Activated CD4-positive, alpha-beta T cell treated with anti-CD3 and anti-CD28 coated beads, Interleukin-2, amount 10 ng/mL, durations not matched to agents 24 days and 14 days (primary cell): Measurements from ENCODE around the gene CREG2. TPM values are rescaled to one million over a fixed set of nuclear protein-coding genes. Genes with fewer than 3 reads are reported as not detected.
"Not testable (repeated sequence)": the region's sequence is repeated elsewhere in the genome, so short reads cannot be mapped to it uniquely, and the experiment has no call there.

Source experiments
- DNase-seq: peaks from one replicate; pipeline ENCODE4 v3.0.0; 2022
- H3K27ac Mint-ChIP-seq: one replicate; pipeline ENCODE4 v1.8.0; 2022; ENCODE audit warnings: mild to moderate bottlenecking, mixed read lengths
- H3K27me3 Mint-ChIP-seq: one replicate; pipeline ENCODE4 v1.8.0; 2022; ENCODE audit warnings: mixed read lengths
- H3K36me3 Mint-ChIP-seq: one replicate; pipeline ENCODE4 v1.8.0; 2022; ENCODE audit warnings: low read depth, mild to moderate bottlenecking, mixed read lengths
- H3K4me1 Mint-ChIP-seq: one replicate; pipeline ENCODE4 v1.8.0; 2021; ENCODE audit warnings: mixed read lengths
- H3K4me3 Mint-ChIP-seq: one replicate; pipeline ENCODE4 v1.8.0; 2022; ENCODE audit warnings: mild to moderate bottlenecking, moderate library complexity, mixed read lengths
- H3K9me3 Mint-ChIP-seq: one replicate; pipeline ENCODE4 v1.8.0; 2021; ENCODE audit warnings: mixed read lengths
- intact Hi-C: fragments of 100-400 bp; cut with micrococcal nuclease; formaldehyde crosslinking; loops from one replicate; pipeline ENCODE4 v1.15.1; 2023
- total RNA-seq: library from RNA; stranded (reverse); gene quantifications from 2 replicates; pipeline ENCODE4 v1.2.3, GENCODE V29; 2022

Gene CREG2
- total RNA-seq, 1 donor from 2014 or later, result not detected

- Mint-ChIP-seq H3K4me1 (peaks cover 26% of the 10 kb centered on the region), H3K36me3 (no peaks in the 10 kb centered on the region), H3K9me3 (no peaks in the 10 kb centered on the region), H3K27ac (no peak overlapping the region), H3K4me3 (no peak overlapping the region), H3K27me3 (peaks cover 5% of the 10 kb centered on the region)
- peak; percentile 80 for DNase-seq
- intact Hi-C loops, result loop anchor here (5.0 kb wide), 4 partner anchors 34 to 491 kb away; partner anchors contain the start of genes CREG2 and RNF149
These were observed 45.9 kb downstream of the CREG2 start for GRCh38 chr2:101341421-101341820.

GRCh38 chr2:101340141-101340551 is 47.2 kb downstream of the CREG2 start:
- DNase-seq, result no peak
- Mint-ChIP-seq H3K27ac (peak overlapping the region; percentile 18), H3K36me3 (no peaks in the 10 kb centered on the region), H3K4me1 (peaks cover 26% of the 10 kb centered on the region), H3K9me3 (no peaks in the 10 kb centered on the region), H3K4me3 (peak overlapping the region; percentile 2), H3K27me3 (peaks cover 5% of the 10 kb centered on the region)
- intact Hi-C loops, result loop anchor here (5.0 kb wide), 4 partner anchors 33 to 492 kb away; partner anchors contain the start of genes CREG2 and RNF149

- DNase-seq, result no peak
- Mint-ChIP-seq H3K9me3 (no peaks in the 10 kb centered on the region), H3K36me3 (no peaks in the 10 kb centered on the region), H3K4me3 (no peak overlapping the region), H3K27ac (no peak overlapping the region), H3K27me3 (peaks cover 5% of the 10 kb centered on the region), H3K4me1 (peaks cover 26% of the 10 kb centered on the region)
- intact Hi-C loops, result no loop called here
These were observed 47.9 kb downstream of the CREG2 start for GRCh38 chr2:101339266-101339880.

GRCh38 chr2:101337877-101338276 is 49.4 kb downstream of the CREG2 start:
- Mint-ChIP-seq H3K27ac (no peak overlapping the region), H3K4me1 (peaks cover 31% of the 10 kb centered on the region), H3K27me3 (peaks cover 3% of the 10 kb centered on the region), H3K4me3 (no peak overlapping the region), H3K9me3 (no peaks in the 10 kb centered on the region), H3K36me3 (no peaks in the 10 kb centered on the region)
- DNase-seq, result no peak
- intact Hi-C loops, result no loop called here

- DNase-seq, result no peak
- intact Hi-C loops, result no loop called here
- Mint-ChIP-seq H3K4me1 (peaks cover 27% of the 10 kb centered on the region), H3K4me3 (no peak overlapping the region), H3K9me3 (no peaks in the 10 kb centered on the region), H3K36me3 (no peaks in the 10 kb centered on the region), H3K27ac (no peak overlapping the region), H3K27me3 (peaks cover 3% of the 10 kb centered on the region)
These were observed 54.2 kb downstream of the CREG2 start for GRCh38 chr2:101332885-101333766.

GRCh38 chr2:101331202-101331601 is 56.1 kb downstream of the CREG2 start:
- no peak for DNase-seq
- Mint-ChIP-seq H3K4me1 (peaks cover 27% of the 10 kb centered on the region), H3K27me3 (no peaks in the 10 kb centered on the region), H3K27ac (no peak overlapping the region), H3K36me3 (no peaks in the 10 kb centered on the region), H3K9me3 (no peaks in the 10 kb centered on the region), H3K4me3 (no peak overlapping the region)
- intact Hi-C loops, result no loop called here

GRCh38 chr2:101330253-101330933 is 56.9 kb downstream of the CREG2 start:
- Mint-ChIP-seq H3K27ac (peak overlapping the region; percentile 67), H3K4me3 (peak overlapping the region; percentile 9), H3K4me1 (peaks cover 27% of the 10 kb centered on the region), H3K27me3 (no peaks in the 10 kb centered on the region), H3K36me3 (no peaks in the 10 kb centered on the region), H3K9me3 (no peaks in the 10 kb centered on the region)
- peak; percentile 79 for DNase-seq
- intact Hi-C loops, result no loop called here

GRCh38 chr2:101329026-101329425 is 58.3 kb downstream of the CREG2 start:
- H3K4me1 Mint-ChIP-seq, result peaks cover 27% of the 10 kb centered on the region
- H3K36me3 Mint-ChIP-seq, result peaks cover 2% of the 10 kb centered on the region
- no peaks in the 10 kb centered on the region for H3K9me3 Mint-ChIP-seq
- H3K27me3 Mint-ChIP-seq, result no peaks in the 10 kb centered on the region
- intact Hi-C loops, result no loop called here
- peak overlapping the region; percentile 3 for H3K4me3 Mint-ChIP-seq
- H3K27ac Mint-ChIP-seq, result no peak overlapping the region
- DNase-seq, result peak; percentile 70

- Mint-ChIP-seq H3K36me3 (peaks cover 2% of the 10 kb centered on the region), H3K4me3 (no peak overlapping the region), H3K27me3 (no peaks in the 10 kb centered on the region), H3K4me1 (peaks cover 25% of the 10 kb centered on the region), H3K27ac (no peak overlapping the region), H3K9me3 (no peaks in the 10 kb centered on the region)
- DNase-seq, result peak; percentile 87
- intact Hi-C loops, result loop anchor here (1.0 kb wide), 1 partner anchor 21 kb away; no protein-coding TSS in a partner anchor
These were observed 58.8 kb downstream of the CREG2 start for GRCh38 chr2:101328474-101329007.

GRCh38 chr2:101327863-101328394 is 59.4 kb downstream of the CREG2 start:
- Mint-ChIP-seq H3K27me3 (no peaks in the 10 kb centered on the region), H3K4me1 (peaks cover 22% of the 10 kb centered on the region), H3K4me3 (no peak overlapping the region), H3K27ac (no peak overlapping the region), H3K36me3 (peaks cover 2% of the 10 kb centered on the region), H3K9me3 (no peaks in the 10 kb centered on the region)
- intact Hi-C loops, result loop anchor here (1.0 kb wide), 1 partner anchor 21 kb away; no protein-coding TSS in a partner anchor
- DNase-seq, result peak; percentile 65

GRCh38 chr2:101325425-101325824 is 61.9 kb downstream of the CREG2 start:
- Mint-ChIP-seq H3K4me3 (no peak overlapping the region), H3K4me1 (peaks cover 7% of the 10 kb centered on the region), H3K27me3 (peaks cover 4% of the 10 kb centered on the region), H3K27ac (no peak overlapping the region), H3K9me3 (no peaks in the 10 kb centered on the region), H3K36me3 (peaks cover 4% of the 10 kb centered on the region)
- intact Hi-C loops, result no loop called here
- DNase-seq, result no peak

- DNase-seq, H3K36me3 Mint-ChIP-seq, intact Hi-C loops, H3K4me3 Mint-ChIP-seq, H3K27ac Mint-ChIP-seq: not testable (repeated sequence)
- H3K9me3 Mint-ChIP-seq, result peaks cover 14% of the 10 kb centered on the region
- H3K27me3 Mint-ChIP-seq, result peaks cover 35% of the 10 kb centered on the region
- peaks cover 12% of the 10 kb centered on the region for H3K4me1 Mint-ChIP-seq
These were observed 70.7 kb downstream of the CREG2 start for GRCh38 chr2:101316568-101316967.

GRCh38 chr2:101311696-101312017 is 75.6 kb downstream of the CREG2 start:
- no peak overlapping the region for H3K4me3 Mint-ChIP-seq
- no peak for DNase-seq
- peaks cover 4% of the 10 kb centered on the region for H3K27me3 Mint-ChIP-seq
- peaks cover 8% of the 10 kb centered on the region for H3K36me3 Mint-ChIP-seq
- H3K27ac Mint-ChIP-seq, result no peak overlapping the region
- intact Hi-C loops, result no loop called here
- peaks cover 45% of the 10 kb centered on the region for H3K4me1 Mint-ChIP-seq
- H3K9me3 Mint-ChIP-seq, result peaks cover 4% of the 10 kb centered on the region
